ENCODE results near the gene CPNE4. TPM values are rescaled to one million over a fixed set of nuclear protein-coding genes. Genes with fewer than 3 reads are reported as not detected.

CPNE4 gene
- total and polyA plus RNA-seq, 8 donors, result 0.14 to 1.7 (median 0.66) TPM

DNA sequence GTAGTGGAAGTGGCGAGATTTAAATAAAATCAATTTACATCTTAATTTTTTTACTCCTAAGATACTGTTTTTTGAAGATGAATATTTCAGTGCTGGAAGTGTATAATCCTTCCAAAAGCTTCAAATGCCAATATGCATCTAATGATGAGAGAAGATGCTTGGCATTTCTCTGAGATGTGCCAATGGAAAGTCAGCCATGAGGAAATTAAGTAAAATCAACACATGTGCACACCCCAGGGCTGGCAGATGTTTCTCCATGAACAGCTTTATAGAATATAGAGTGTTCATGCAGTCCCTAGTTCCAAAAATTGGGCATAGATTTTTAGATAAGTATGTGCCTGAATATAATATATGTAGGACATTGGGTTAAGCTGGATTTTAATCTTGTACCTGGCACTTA lies 90.1 kb downstream of the CPNE4 start:
- no peaks in the 10 kb centered on the region for H3K9me3 ChIP-seq
- no peaks in the 10 kb centered on the region for H3K36me3 ChIP-seq
- DNase-seq (no peak), ATAC-seq (no peak), FAIRE-seq (no peak)
- H3K4me3 ChIP-seq, result no peak overlapping the region
- 64 to 78% methylated on average over 1 of the region's 1 CpG for WGBS, 2 donors
- no peak overlapping the region for H3K27ac ChIP-seq
- no peaks in the 10 kb centered on the region for H3K4me1 ChIP-seq
- TF ChIP-seq CTCF (IDR thresholded peaks at IDR 0.05), result no peak
- no peaks in the 10 kb centered on the region for H3K27me3 ChIP-seq
- intact Hi-C loops (cut with DNase I), result no loop called here

- intact Hi-C loops (cut with DNase I), result no loop called here
- no peak for TF ChIP-seq CTCF (IDR thresholded peaks at IDR 0.05)
- no peak overlapping the region for H3K27ac ChIP-seq
- H3K9me3 ChIP-seq, result no peaks in the 10 kb centered on the region
- H3K27me3 ChIP-seq, result no peaks in the 10 kb centered on the region
- FAIRE-seq (no peak), ATAC-seq (no peak), DNase-seq (no peak)
- no peak overlapping the region for H3K4me3 ChIP-seq
- H3K36me3 ChIP-seq, result no peaks in the 10 kb centered on the region
- WGBS, 2 donors, result 34 to 43% methylated on average over 3 of the region's 3 CpGs
- H3K4me1 ChIP-seq, result no peaks in the 10 kb centered on the region
These were observed 101.1 kb downstream of the CPNE4 start for GRCh38 chr3:131933665-131934064.

DNA sequence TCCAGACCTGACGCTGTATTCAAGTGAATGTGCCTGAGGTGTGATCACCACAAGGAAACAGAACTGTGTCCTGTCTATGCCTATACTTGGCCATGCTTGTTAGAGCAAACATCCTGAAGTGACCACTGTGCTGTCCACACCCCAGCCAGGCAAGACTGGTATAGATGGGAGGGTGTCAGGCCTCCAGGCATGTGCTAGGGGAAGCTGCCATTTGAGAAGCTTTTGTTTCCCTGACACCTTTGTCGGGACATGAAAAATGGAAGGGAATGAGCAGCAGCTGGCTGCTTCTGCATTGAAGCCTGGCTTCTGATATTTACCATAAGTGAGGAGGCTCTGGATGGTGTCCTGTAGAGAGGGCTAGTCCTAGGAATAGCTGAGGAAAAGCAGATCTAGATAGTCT lies 106.2 kb downstream of the CPNE4 start:
- no peak for FAIRE-seq
- no peaks in the 10 kb centered on the region for H3K4me1 ChIP-seq
- no peaks in the 10 kb centered on the region for H3K27me3 ChIP-seq
- no peak for TF ChIP-seq CTCF (IDR thresholded peaks at IDR 0.05)
- DNase-seq, result no peak
- no peak overlapping the region for H3K4me3 ChIP-seq
- intact Hi-C loops (cut with DNase I), result no loop called here
- no peak for ATAC-seq
- H3K36me3 ChIP-seq, result no peaks in the 10 kb centered on the region
- no peak overlapping the region for H3K27ac ChIP-seq
- H3K9me3 ChIP-seq, result no peaks in the 10 kb centered on the region
- WGBS, 2 donors, result 68 to 78% methylated on average over 2 of the region's 2 CpGs

- Histone ChIP-seq H3K27me3 (no peaks in the 10 kb centered on the region), H3K9me3 (no peaks in the 10 kb centered on the region), H3K27ac (no peak overlapping the region), H3K4me3 (no peak overlapping the region), H3K36me3 (no peaks in the 10 kb centered on the region), H3K4me1 (no peaks in the 10 kb centered on the region)
- FAIRE-seq (no peak), DNase-seq (no peak), ATAC-seq (no peak)
- WGBS, 2 donors, result 23 to 51% methylated on average over 1 of the region's 1 CpG
- TF ChIP-seq CTCF (IDR thresholded peaks at IDR 0.05), result no peak
- intact Hi-C loops (cut with DNase I), result no loop called here
These were observed 109.2 kb downstream of the CPNE4 start for GRCh38 chr3:131925571-131925970.

GRCh38 chr3:131922356-131922755 lies 112.5 kb downstream of the CPNE4 start:
- FAIRE-seq (no peak), ATAC-seq (no peak), DNase-seq (no peak)
- H3K27ac ChIP-seq, result no peak overlapping the region
- intact Hi-C loops (cut with DNase I), result no loop called here
- H3K4me3 ChIP-seq, result no peak overlapping the region
- H3K4me1 ChIP-seq, result no peaks in the 10 kb centered on the region
- WGBS, 2 donors, result 67 to 74% methylated on average over 1 of the region's 1 CpG
- no peaks in the 10 kb centered on the region for H3K9me3 ChIP-seq
- no peaks in the 10 kb centered on the region for H3K27me3 ChIP-seq
- H3K36me3 ChIP-seq, result no peaks in the 10 kb centered on the region
- no peak for TF ChIP-seq CTCF (IDR thresholded peaks at IDR 0.05)
